Measurements from ENCODE around the gene EEF2. TPM values are rescaled to one million over a fixed set of nuclear protein-coding genes. Genes with fewer than 3 reads are reported as not detected.
"Not testable (repeated sequence)": the region's sequence is repeated elsewhere in the genome, so short reads cannot be mapped to it uniquely, and the experiment has no call there.

Gene EEF2
- total RNA-seq, 2 experiments from 2014 or later = 2,756 to 2,866 TPM

- intact Hi-C loops (cut with DNase I, micrococcal nuclease) = loop anchor here (1.0 to 5.0 kb wide), 8 partner anchors 17 to 395 kb away; partner anchors contain the start of genes ZBTB7A (in 2 of the 2), ANKRD24 (in 1 of the 2), CHAF1A (in 1 of the 2) and MAP2K2 (in 1 of the 2)
- Mint-ChIP-seq H3K36me3 (ENCODE audit: low read depth) (peaks cover 2% of the 10 kb centered on the region), H3K4me1 (ENCODE audit: low read depth) (peaks cover 15% of the 10 kb centered on the region), H3K27ac (peak within 1 kb of the TSS; percentile 80), H3K27me3 (no peaks in the 10 kb centered on the region), H3K9me3 (no peaks in the 10 kb centered on the region), H3K4me3 (peak within 1 kb of the TSS; percentile 89)
- Histone ChIP-seq H3K27ac (ENCODE audit: low read depth in 1 of 2, low read length in 2 of 2) (peak within 1 kb of the TSS in 1 of 2 donors; percentile 60), H3K36me3 (ENCODE audit: insufficient read depth, low read length) (peaks cover 17% of the 10 kb centered on the region), H3K4me3 (ENCODE audit: low read length) (peak within 1 kb of the TSS; percentile 85), H3K4me1 (ENCODE audit: insufficient read depth, low read length) (peaks cover 48% of the 10 kb centered on the region), H3K27me3 (ENCODE audit: control insufficient read depth in 1 of 2, insufficient read depth in 2 of 2, low read length in 2 of 2) (no peaks in the 10 kb centered on the region), H3K9me3 (ENCODE audit: control insufficient read depth in 1 of 2, insufficient read depth in 1 of 2, low read length in 2 of 2) (no peaks in the 10 kb centered on the region)
- ChIA-PET CTCF (interaction anchor here (0.8 to 3.0 kb wide), 6 partner anchors 17 to 393 kb away, joined by 3 to 32 read pairs (median 8); partner anchors contain the start of genes EEF2 and SH3GL1), POLR2A (interaction anchor here (0.6 to 3.1 kb wide), 16 partner anchors 11 to 1896 kb away, joined by 3 to 39 read pairs (median 4); partner anchors contain the start of genes EEF2, MPND, MRPL54 and NDUFA11)
- ATAC-seq (ENCODE audit: poor library complexity) (peak; percentile 87), DNase-seq (peak; percentile 93 to 99 (median 96))
- peak; percentile 24 for TF ChIP-seq CTCF (IDR thresholded peaks at IDR 0.05)
These were observed 22.0 kb upstream of the EEF2 start, which contains the start of gene PIAS4 for GRCh38 chr19:4007021-4007835. PIAS4 (plus strand) TSS chr19:4007736; CDS start chr19:4007761, 25 bp downstream.

- H3K36me3 Mint-ChIP-seq (ENCODE audit: low read depth); H3K9me3 Mint-ChIP-seq; H3K27me3 ChIP-seq (ENCODE audit: control insufficient read depth in 1 of 2, insufficient read depth in 2 of 2, low read length in 2 of 2); H3K36me3 ChIP-seq (ENCODE audit: insufficient read depth, low read length); H3K27ac Mint-ChIP-seq; H3K4me3 ChIP-seq (ENCODE audit: low read length); ATAC-seq (ENCODE audit: poor library complexity); H3K27ac ChIP-seq (ENCODE audit: low read depth in 1 of 2, low read length in 2 of 2); DNase-seq; H3K9me3 ChIP-seq (ENCODE audit: control insufficient read depth in 1 of 2, insufficient read depth in 1 of 2, low read length in 2 of 2); H3K27me3 Mint-ChIP-seq: not testable (repeated sequence)
- intact Hi-C loops (cut with DNase I, micrococcal nuclease) = loop anchor here (5.0 kb wide), 4 partner anchors 62 to 397 kb away; partner anchors contain the start of genes ANKRD24 (in 1 of the 2), CHAF1A (in 1 of the 2), MAP2K2 (in 1 of the 2) and SH3GL1 (in 1 of the 2)
- H3K4me1 Mint-ChIP-seq (ENCODE audit: low read depth) = peaks cover 14% of the 10 kb centered on the region
- ChIA-PET POLR2A (interaction anchor here (2.7 kb wide), 1 partner anchor 14 kb away, joined by 34 read pairs; no protein-coding TSS in a partner anchor), CTCF (interaction anchor here (1.1 to 2.8 kb wide), 2 partner anchors 18 to 134 kb away, joined by 5 to 32 read pairs; no protein-coding TSS in a partner anchor)
- peak overlapping the region; percentile 25 for H3K4me3 Mint-ChIP-seq
- peaks cover 33% of the 10 kb centered on the region for H3K4me1 ChIP-seq (ENCODE audit: insufficient read depth, low read length)
These were observed 20.2 kb upstream of the EEF2 start for GRCh38 chr19:4005436-4005835.

GRCh38 chr19:4000798-4001197, 15.5 kb upstream of the EEF2 start:
- H3K9me3 ChIP-seq (ENCODE audit: control insufficient read depth in 1 of 2, insufficient read depth in 1 of 2, low read length in 2 of 2); H3K4me1 Mint-ChIP-seq (ENCODE audit: low read depth); ATAC-seq (ENCODE audit: poor library complexity); H3K27ac ChIP-seq (ENCODE audit: low read depth in 1 of 2, low read length in 2 of 2); H3K36me3 Mint-ChIP-seq (ENCODE audit: low read depth); H3K27me3 Mint-ChIP-seq; H3K4me3 ChIP-seq (ENCODE audit: low read length); H3K4me1 ChIP-seq (ENCODE audit: insufficient read depth, low read length); POLR2A ChIA-PET; H3K27me3 ChIP-seq (ENCODE audit: control insufficient read depth in 1 of 2, insufficient read depth in 2 of 2, low read length in 2 of 2); H3K36me3 ChIP-seq (ENCODE audit: insufficient read depth, low read length); H3K9me3 Mint-ChIP-seq; H3K4me3 Mint-ChIP-seq; DNase-seq; H3K27ac Mint-ChIP-seq: not testable (repeated sequence)
- CTCF ChIA-PET = interaction anchor here (1.0 kb wide), 1 partner anchor 140 kb away, joined by 4 read pairs; no protein-coding TSS in a partner anchor
- intact Hi-C loops (cut with DNase I, micrococcal nuclease) = loop anchor here in 1 of 2 experiments (5.0 kb wide), 2 partner anchors 137 to 202 kb away; no protein-coding TSS in a partner anchor

GRCh38 chr19:3998667-3999412, 13.6 kb upstream of the EEF2 start:
- H3K27me3 Mint-ChIP-seq; H3K4me1 ChIP-seq (ENCODE audit: insufficient read depth, low read length); H3K27me3 ChIP-seq (ENCODE audit: control insufficient read depth in 1 of 2, insufficient read depth in 2 of 2, low read length in 2 of 2); H3K4me3 ChIP-seq (ENCODE audit: low read length); H3K4me1 Mint-ChIP-seq (ENCODE audit: low read depth); H3K27ac Mint-ChIP-seq; intact Hi-C loops (cut with DNase I, micrococcal nuclease); H3K36me3 ChIP-seq (ENCODE audit: insufficient read depth, low read length); H3K27ac ChIP-seq (ENCODE audit: low read depth in 1 of 2, low read length in 2 of 2); H3K9me3 ChIP-seq (ENCODE audit: control insufficient read depth in 1 of 2, insufficient read depth in 1 of 2, low read length in 2 of 2); DNase-seq; H3K9me3 Mint-ChIP-seq; H3K4me3 Mint-ChIP-seq; H3K36me3 Mint-ChIP-seq (ENCODE audit: low read depth); ATAC-seq (ENCODE audit: poor library complexity); POLR2A ChIA-PET: not testable (repeated sequence)
- CTCF ChIA-PET = interaction anchor here (0.6 kb wide), 1 partner anchor 11 kb away, joined by 4 read pairs; no protein-coding TSS in a partner anchor

Measured in CD4-positive, alpha-beta T cell (primary cell).